H1 (cell line): Measurements from ENCODE around the gene NEDD4. TPM values are rescaled to one million over a fixed set of nuclear protein-coding genes. Genes with fewer than 3 reads are reported as not detected.

Source experiments
- ATF2 ChIP-seq: IDR thresholded peaks from 2 replicates; pipeline ENCODE4 v1.6.1; 2012; ENCODE audit warnings: low read length, inconsistent platforms
- GABPA ChIP-seq: IDR thresholded peaks from 2 replicates; pipeline ENCODE4 v1.6.1; 2011; ENCODE audit warnings: mild to moderate bottlenecking, low read length, moderate library complexity, borderline replicate concordance; ENCODE audit not compliant: insufficient read depth
- HDAC2 ChIP-seq, 2 experiments: fragments of 300-600 bp in 1 of 2; sonication (generic) in 1 of 2; IDR thresholded peaks; 2 replicates each; pipeline ENCODE4 v1.6.1; 2011 to 2012; ENCODE audit warnings: low read depth in 2 of 2, low read length in 2 of 2, mild to moderate bottlenecking in 2 of 2, moderate library complexity in 2 of 2, borderline replicate concordance in 1 of 2, inconsistent platforms in 1 of 2
- MAFK ChIP-seq: IDR thresholded peaks from 2 replicates; pipeline ENCODE4 v1.6.1; 2012; ENCODE audit warnings: low read depth, mild to moderate bottlenecking, improper control_type of control experiment, low read length
- POLR2A ChIP-seq, 2 experiments: IDR thresholded peaks; 1 replicate in 1 of 2; 2 replicates in 1 of 2; pipeline ENCODE4 v1.6.1; 2011; ENCODE audit warnings: low read depth in 2 of 2, low read length in 2 of 2, mild to moderate bottlenecking in 2 of 2; ENCODE audit errors: control extremely low read depth in 1 of 2
- SIN3A ChIP-seq, 2 experiments: IDR thresholded peaks in 1 of 2; conservative IDR thresholded peaks in 1 of 2; 2 replicates each; pipeline ENCODE4 v1.6.1; 2011 to 2012; ENCODE audit warnings: low read length in 2 of 2, improper control_type of control experiment in 1 of 2, low read depth in 1 of 2, mild to moderate bottlenecking in 1 of 2
- SUZ12 ChIP-seq: fragments of 200-600 bp; sonication (generic); IDR thresholded peaks from 2 replicates; pipeline ENCODE4 v1.6.1; 2012; ENCODE audit warnings: mild to moderate bottlenecking, inconsistent platforms, low read length, moderate library complexity, mixed read lengths
- TAF7 ChIP-seq: optimal IDR thresholded peaks from 2 replicates; pipeline ENCODE3; 2011; ENCODE audit warnings: low read depth, mild to moderate bottlenecking, inconsistent platforms, low read length, moderate library complexity, borderline replicate concordance
- YY1 ChIP-seq: IDR thresholded peaks from 2 replicates; pipeline ENCODE4 v1.6.1; 2011; ENCODE audit warnings: low read depth, mild to moderate bottlenecking, low read length
- polyA plus RNA-seq, 7 experiments: library from polyadenylated mRNA; depleted of rRNA in 3 of 7; stranded (reverse) in 5 of 7; unstranded in 2 of 7; fragments of >200 nt in 5 of 7; fragments of 200-250 nt in 2 of 7; gene quantifications; 1 replicate in 5 of 7; 2 replicates in 1 of 7; 4 replicates in 1 of 7; pipeline versions ENCODE4 v1.2.1 to v1.2.3, GENCODE V29; 2011 to 2013; ENCODE audit warnings: missing spikeins in 2 of 7, mixed read lengths in 2 of 7
- total RNA-seq: library from RNA; stranded (reverse); fragmentation: NEBNext Ultra II Directional; extraction: Animal tissue kit (Norgen Biotek cat#: 25700); gene quantifications from 2 replicates; pipeline ENCODE4 v1.2.1, GENCODE V29; 2021

The NEDD4 gene
- total and polyA plus RNA-seq, 2 of the 8 experiments (the other 6 are each of a cell fraction or from before 2014, with no cell fraction given), result 0.95 to 3.9 TPM

GRCh38 chr15:55899537-55899936 is 93.9 kb downstream of the NEDD4 start (continued):
- TF ChIP-seq MAFK (no peak), POLR2A (IDR thresholded peaks at IDR 0.05; ENCODE audit: control extremely low read depth in 1 of 2, low read depth in 2 of 2, low read length in 2 of 2) (no peak), SIN3A (conservative IDR thresholded peaks at IDR 0.05 in 1 of 2, IDR thresholded peaks at IDR 0.05 in 1 of 2; ENCODE audit: low read depth in 1 of 2, low read length in 2 of 2) (no peak), GABPA (no peak), TAF7 (no peak), SUZ12 (no peak), HDAC2 (IDR thresholded peaks at IDR 0.05; ENCODE audit: borderline replicate concordance in 1 of 2, low read depth in 2 of 2, low read length in 2 of 2) (no peak), YY1 (no peak), ATF2 (no peak)
